Measurements from ENCODE around the gene MRNIP. TPM values are rescaled to one million over a fixed set of nuclear protein-coding genes. Genes with fewer than 3 reads are reported as not detected.
"Not testable (repeated sequence)": the region's sequence is repeated elsewhere in the genome, so short reads cannot be mapped to it uniquely, and the experiment has no call there.

Gene MRNIP
- polyA plus RNA-seq, 4 donors: 29.6 to 36.5 (median 30.9) TPM

GRCh38 chr5:179854356-179854755 lies 4.3 kb downstream of the MRNIP start:
- no peak for DNase-seq (ENCODE audit: low read depth in 4 of 4, low spot score in 3 of 4)

- no peak for DNase-seq (ENCODE audit: low read depth in 4 of 4, low spot score in 3 of 4)
Observed at GRCh38 chr5:179852993-179853547, 5.5 kb downstream of the MRNIP start.

GRCh38 chr5:179841621-179842020 lies 17.0 kb downstream of the MRNIP start:
- no peak for DNase-seq (ENCODE audit: low read depth in 4 of 4, low spot score in 3 of 4)

- no peak for DNase-seq (ENCODE audit: low read depth in 4 of 4, low spot score in 3 of 4)
Observed at GRCh38 chr5:179840766-179841165, 17.9 kb downstream of the MRNIP start.

GRCh38 chr5:179840321-179840720 lies 18.3 kb downstream of the MRNIP start:
- DNase-seq (ENCODE audit: low read depth in 4 of 4, low spot score in 3 of 4): no peak

GRCh38 chr5:179839328-179840256 lies 19.0 kb downstream of the MRNIP start:
- DNase-seq (ENCODE audit: low read depth in 4 of 4, low spot score in 3 of 4): no peak

- DNase-seq (ENCODE audit: low read depth in 4 of 4, low spot score in 3 of 4): no peak
Observed at GRCh38 chr5:179837076-179838011, 21.3 kb downstream of the MRNIP start.

GRCh38 chr5:179836225-179837019 lies 22.2 kb downstream of the MRNIP start:
- no peak for DNase-seq (ENCODE audit: low read depth in 4 of 4, low spot score in 3 of 4)

GRCh38 chr5:179834871-179835270 lies 23.7 kb downstream of the MRNIP start:
- DNase-seq (ENCODE audit: low read depth in 4 of 4, low spot score in 3 of 4): not testable (repeated sequence)

- DNase-seq (ENCODE audit: low read depth in 4 of 4, low spot score in 3 of 4): no peak
Observed at GRCh38 chr5:179834120-179834519, 24.5 kb downstream of the MRNIP start.

- no peak for DNase-seq (ENCODE audit: low read depth in 4 of 4, low spot score in 3 of 4)
Observed at GRCh38 chr5:179833709-179834070, 24.9 kb downstream of the MRNIP start.

- no peak for DNase-seq (ENCODE audit: low read depth in 4 of 4, low spot score in 3 of 4)
Observed at GRCh38 chr5:179833056-179833708, 25.4 kb downstream of the MRNIP start.

GRCh38 chr5:179832039-179832745 lies 26.4 kb downstream of the MRNIP start:
- no peak for DNase-seq (ENCODE audit: low read depth in 4 of 4, low spot score in 3 of 4)

- DNase-seq (ENCODE audit: low read depth in 4 of 4, low spot score in 3 of 4): no peak
Observed at GRCh38 chr5:179830818-179831468, 27.7 kb downstream of the MRNIP start.

- DNase-seq (ENCODE audit: low read depth in 4 of 4, low spot score in 3 of 4): no peak
Observed at GRCh38 chr5:179829732-179830435, 28.7 kb downstream of the MRNIP start.

GRCh38 chr5:179828756-179829421 lies 29.7 kb downstream of the MRNIP start:
- no peak for DNase-seq (ENCODE audit: low read depth in 4 of 4, low spot score in 3 of 4)

- DNase-seq (ENCODE audit: low read depth in 4 of 4, low spot score in 3 of 4): no peak
Observed at GRCh38 chr5:179827680-179828079, 30.9 kb downstream of the MRNIP start.
